Measurements from ENCODE around the gene BOC.

GRCh38 chr3:113212150-113212843 lies 940 bp downstream of the BOC start:
- TF ChIP-seq POLR2A (IDR thresholded peaks at IDR 0.05) (no peak), CTCF (IDR thresholded peaks at IDR 0.05) (no peak)
